PFSK-1 (cell line): Measurements from ENCODE around the gene PCP2.

Experiments
- POLR2AphosphoS5 ChIP-seq: IDR thresholded peaks from 2 replicates; pipeline ENCODE4 v1.6.1; 2012; ENCODE audit warnings: low read depth, mild to moderate bottlenecking, control low read depth, low read length, moderate library complexity
- REST ChIP-seq, 2 experiments: IDR thresholded peaks; 2 replicates each; pipeline versions ENCODE4 v1.6.1 to v1.8.0; 2011 to 2012; ENCODE audit warnings: low read depth in 2 of 2, low read length in 2 of 2, control low read depth in 1 of 2, inconsistent platforms in 1 of 2, mild to moderate bottlenecking in 1 of 2, moderate library complexity in 1 of 2; ENCODE audit not compliant: insufficient read depth in 1 of 2
- SIN3A ChIP-seq: IDR thresholded peaks from 2 replicates; pipeline ENCODE4 v1.6.1; 2012; ENCODE audit warnings: mild to moderate bottlenecking, low read length, moderate library complexity, borderline replicate concordance; ENCODE audit not compliant: insufficient read depth

- TF ChIP-seq SIN3A (no peak), REST (IDR thresholded peaks at IDR 0.05; ENCODE audit: insufficient read depth in 1 of 2, low read depth in 2 of 2, low read length in 2 of 2) (no peak), POLR2AphosphoS5 (no peak)
Measured at GRCh38 chr19:7602935-7603497, 30.5 kb downstream of the PCP2 start.
